Stimulated activated naive B cell treated with anti-CD40 and anti-IgM and Interleukin-4, amounts not matched to agents 10 μg/mL and 1 μg/mL and 100 μg/mL, for 72 hours (primary cell): ENCODE results near the gene URM1.
A peak's percentile ranks its signal among the peaks of the same experiment; 100 is the strongest.

Source experiments
- ATAC-seq, 2 donors: fragments of 150-1000 bp; cut with Tn5 transposase; replicated peaks; 2 replicates each; pipeline ENCODE4 v1.10.0; 2021; ENCODE audit warnings: moderate library complexity in 1 of 2
- DNase-seq: peaks from one replicate; pipeline ENCODE4 v3.0.0; 2021
- H3K27ac Mint-ChIP-seq: one replicate; pipeline ENCODE4 v1.8.0; 2022; ENCODE audit warnings: mild to moderate bottlenecking, mixed read lengths
- H3K27me3 Mint-ChIP-seq, 2 donors: one replicate each; pipeline ENCODE4 v1.8.0; 2022; ENCODE audit warnings: mixed read lengths in 2 of 2
- H3K36me3 Mint-ChIP-seq, 2 donors: one replicate each; pipeline ENCODE4 v1.8.0; 2022; ENCODE audit warnings: mixed read lengths in 2 of 2, mild to moderate bottlenecking in 1 of 2
- H3K4me1 Mint-ChIP-seq, 2 donors: one replicate each; pipeline ENCODE4 v1.8.0; 2022; ENCODE audit warnings: mixed read lengths in 2 of 2, mild to moderate bottlenecking in 1 of 2
- H3K4me3 Mint-ChIP-seq, 2 donors: one replicate each; pipeline ENCODE4 v1.8.0; 2022; ENCODE audit warnings: mild to moderate bottlenecking in 2 of 2, mixed read lengths in 2 of 2, moderate library complexity in 1 of 2
- H3K9me3 Mint-ChIP-seq, 2 donors: one replicate each; pipeline ENCODE4 v1.8.0; 2022; ENCODE audit warnings: mixed read lengths in 2 of 2, mild to moderate bottlenecking in 1 of 2

URM1 gene

GRCh38 chr9:128361986-128362646, 9.1 kb upstream of the URM1 start:
- Mint-ChIP-seq H3K27ac (no peak overlapping the region), H3K27me3 (no peaks in the 10 kb centered on the region), H3K4me1 (peaks cover 10 to 25% of the 10 kb centered on the region in 2 donors), H3K4me3 (peak overlapping the region; percentile 97 to 98), H3K36me3 (peaks cover 4 to 7% of the 10 kb centered on the region in 2 donors), H3K9me3 (no peaks in the 10 kb centered on the region)
- peak; percentile 88 for ATAC-seq
- peak; percentile 44 for DNase-seq

GRCh38 chr9:128362774-128363173, 8.4 kb upstream of the URM1 start:
- Mint-ChIP-seq H3K4me3 (no peak overlapping the region), H3K9me3 (no peaks in the 10 kb centered on the region), H3K27me3 (no peaks in the 10 kb centered on the region), H3K36me3 (peaks cover 0 to 3% of the 10 kb centered on the region in 2 donors), H3K4me1 (peaks cover 10 to 25% of the 10 kb centered on the region in 2 donors), H3K27ac (no peak overlapping the region)
- DNase-seq (no peak), ATAC-seq (no peak)

- ATAC-seq (no peak), DNase-seq (no peak)
- Mint-ChIP-seq H3K27ac (no peak overlapping the region), H3K9me3 (no peaks in the 10 kb centered on the region), H3K4me3 (peak overlapping the region in 1 of 2 donors; percentile 25), H3K4me1 (peaks cover 15 to 31% of the 10 kb centered on the region in 2 donors), H3K36me3 (peaks cover 0 to 3% of the 10 kb centered on the region in 2 donors), H3K27me3 (no peaks in the 10 kb centered on the region)
These were observed 5.6 kb upstream of the URM1 start for GRCh38 chr9:128365525-128365924.

DNA sequence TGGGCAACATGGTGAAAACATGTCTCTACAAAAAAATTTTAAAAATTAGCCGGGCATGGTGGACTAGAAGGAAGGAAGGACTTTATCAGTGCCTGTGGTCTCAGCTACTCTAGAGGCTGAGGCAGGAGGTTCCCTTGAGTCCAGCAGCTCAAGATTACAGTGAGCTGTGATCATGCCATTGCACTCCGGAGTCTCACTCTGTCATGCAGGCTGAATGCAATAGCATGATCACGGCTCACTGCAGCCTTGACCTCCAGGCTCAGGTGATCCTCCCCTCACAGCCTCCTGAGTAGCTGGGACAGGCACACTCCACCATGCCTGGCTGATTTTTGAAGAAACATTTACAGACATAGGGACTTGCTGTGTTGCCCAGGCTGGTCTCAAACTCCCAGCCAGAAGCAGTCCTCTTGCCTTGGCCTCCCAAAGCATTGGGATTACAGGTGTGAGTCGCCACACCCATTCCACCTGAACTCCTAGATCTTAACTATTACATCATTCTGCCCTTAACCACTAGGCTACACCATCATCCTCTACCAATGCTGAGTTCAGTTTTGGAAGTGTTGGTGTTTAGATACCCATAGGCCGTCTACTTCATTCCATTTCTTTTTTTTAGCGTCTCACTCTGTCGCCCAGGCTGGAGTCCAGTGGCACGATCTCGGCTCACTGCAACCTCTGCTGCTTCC, 2.0 kb upstream of the URM1 start:
- Mint-ChIP-seq H3K36me3 (peaks cover 9 to 11% of the 10 kb centered on the region in 2 donors), H3K9me3 (no peaks in the 10 kb centered on the region), H3K4me1 (peaks cover 20 to 42% of the 10 kb centered on the region in 2 donors), H3K27me3 (no peaks in the 10 kb centered on the region), H3K27ac (no peak overlapping the region), H3K4me3 (no peak overlapping the region)
- DNase-seq (no peak), ATAC-seq (no peak)

DNA sequence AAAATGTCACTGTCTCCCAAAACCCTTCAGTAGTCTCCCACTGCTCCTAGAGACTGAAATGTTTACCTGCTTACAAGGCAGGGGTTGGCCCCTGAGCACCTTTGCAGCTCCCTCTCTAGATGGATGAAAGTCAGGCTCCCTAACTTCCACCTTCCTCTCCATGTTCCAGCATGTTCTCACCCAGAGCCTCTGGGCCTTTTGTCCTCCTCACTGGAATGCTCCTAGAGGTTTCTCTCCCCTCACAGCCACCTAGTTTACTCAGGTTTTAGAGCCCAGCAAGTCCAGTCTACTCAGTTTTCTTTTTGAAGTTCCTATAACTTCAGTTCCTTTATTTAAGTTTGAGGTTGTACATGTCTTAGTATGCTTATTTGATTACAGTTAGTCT, 815 bp upstream of the URM1 start:
- peaks cover 20 to 42% of the 10 kb centered on the region in 2 donors for H3K4me1 Mint-ChIP-seq
- H3K27ac Mint-ChIP-seq: peak overlapping the region; percentile 97
- DNase-seq (no peak), ATAC-seq (no peak)
- peaks cover 9 to 11% of the 10 kb centered on the region in 2 donors for H3K36me3 Mint-ChIP-seq
- H3K27me3 Mint-ChIP-seq: no peaks in the 10 kb centered on the region
- no peaks in the 10 kb centered on the region for H3K9me3 Mint-ChIP-seq
- H3K4me3 Mint-ChIP-seq: peak overlapping the region; percentile 91 to 98

GRCh38 chr9:128371630-128372117, 500 bp downstream of the URM1 start:
- Mint-ChIP-seq H3K4me1 (peaks cover 20 to 40% of the 10 kb centered on the region in 2 donors), H3K27ac (peak overlapping the region; percentile 97), H3K9me3 (no peaks in the 10 kb centered on the region), H3K4me3 (peak overlapping the region; percentile 91 to 98), H3K27me3 (no peaks in the 10 kb centered on the region), H3K36me3 (peaks cover 13 to 14% of the 10 kb centered on the region in 2 donors)
- ATAC-seq: no peak
- DNase-seq: no peak

DNA sequence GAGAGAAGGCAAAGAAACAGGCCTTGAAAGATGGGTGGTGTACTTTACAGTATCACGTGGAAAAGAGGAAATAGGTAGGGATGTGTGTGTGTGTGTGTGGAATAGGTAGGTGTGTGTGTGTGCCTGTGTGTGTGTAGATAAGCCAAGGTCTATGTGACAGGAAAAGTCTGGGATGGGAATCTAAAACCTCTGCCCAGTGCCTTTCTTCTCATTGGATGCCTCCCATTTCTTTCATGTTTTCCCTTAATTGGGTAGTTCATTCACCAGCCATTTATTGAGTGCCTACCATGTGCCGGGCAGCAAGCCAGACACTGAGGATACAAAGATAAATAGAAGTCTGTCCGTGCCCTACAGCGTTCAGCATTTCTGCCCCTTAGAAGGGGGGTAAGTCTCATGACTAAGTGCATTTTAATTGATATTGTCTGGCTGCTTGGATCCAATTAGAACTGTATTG, 1.0 kb downstream of the URM1 start:
- Mint-ChIP-seq H3K4me3 (peak overlapping the region; percentile 91 to 98), H3K4me1 (peaks cover 20 to 40% of the 10 kb centered on the region in 2 donors), H3K36me3 (peaks cover 13 to 18% of the 10 kb centered on the region in 2 donors), H3K27ac (peak overlapping the region; percentile 20), H3K9me3 (no peaks in the 10 kb centered on the region), H3K27me3 (no peaks in the 10 kb centered on the region)
- ATAC-seq: no peak
- DNase-seq: no peak

DNA sequence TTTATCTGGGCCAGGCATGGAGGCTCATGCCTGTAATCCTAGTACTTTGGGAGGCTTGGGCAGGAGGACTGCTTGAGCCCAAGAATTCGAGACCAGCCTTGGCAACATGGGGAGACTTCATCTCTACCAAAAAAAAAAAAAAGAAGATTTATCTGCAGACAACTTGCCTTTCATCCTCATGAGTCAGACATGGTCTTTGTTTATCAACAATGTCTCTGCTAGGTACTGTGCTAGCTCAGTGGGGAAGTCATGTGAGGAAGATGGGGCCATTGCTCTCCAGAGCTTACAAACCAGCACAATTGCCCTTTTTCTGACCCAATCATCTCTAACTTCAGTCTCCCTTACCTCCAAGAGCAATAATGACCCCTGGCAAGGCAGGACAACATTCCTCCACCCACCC, 1.6 kb downstream of the URM1 start:
- Mint-ChIP-seq H3K27ac (no peak overlapping the region), H3K36me3 (peaks cover 13 to 18% of the 10 kb centered on the region in 2 donors), H3K9me3 (no peaks in the 10 kb centered on the region), H3K4me1 (peaks cover 20 to 40% of the 10 kb centered on the region in 2 donors), H3K4me3 (peak overlapping the region; percentile 91 to 98), H3K27me3 (no peaks in the 10 kb centered on the region)
- ATAC-seq (no peak), DNase-seq (no peak)

- Mint-ChIP-seq H3K9me3 (no peaks in the 10 kb centered on the region), H3K36me3 (peaks cover 21 to 27% of the 10 kb centered on the region in 2 donors), H3K27me3 (no peaks in the 10 kb centered on the region), H3K4me3 (no peak overlapping the region), H3K27ac (no peak overlapping the region), H3K4me1 (peaks cover 20 to 40% of the 10 kb centered on the region in 2 donors)
- DNase-seq: no peak
- ATAC-seq: no peak
These were observed 3.1 kb downstream of the URM1 start for GRCh38 chr9:128374221-128374675.

DNA sequence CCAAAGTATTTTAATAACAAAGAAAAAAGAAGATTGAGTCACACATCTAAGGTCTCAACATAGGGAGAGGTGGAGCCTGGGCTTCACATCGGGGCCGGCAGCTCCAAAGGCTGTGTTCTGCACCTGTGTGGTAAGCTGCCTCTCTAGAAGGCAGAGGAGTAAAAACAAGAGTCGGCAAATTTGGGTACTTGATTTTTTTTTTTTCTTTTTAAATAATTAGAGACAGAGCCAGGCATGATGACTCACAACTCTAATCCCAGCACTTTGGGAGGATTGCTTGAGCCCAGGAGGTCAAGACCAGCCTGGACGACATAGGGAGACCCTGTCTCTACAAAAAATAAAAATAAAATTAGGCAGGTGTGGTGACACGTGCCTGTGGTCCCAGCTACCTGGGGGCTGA, 4.7 kb downstream of the URM1 start:
- peaks cover 26 to 32% of the 10 kb centered on the region in 2 donors for H3K36me3 Mint-ChIP-seq
- no peaks in the 10 kb centered on the region for H3K27me3 Mint-ChIP-seq

GRCh38 chr9:128382261-128382660, 11.1 kb downstream of the URM1 start:
- peaks cover 24 to 49% of the 10 kb centered on the region in 2 donors for H3K36me3 Mint-ChIP-seq
- H3K27ac Mint-ChIP-seq: no peak overlapping the region
- no peaks in the 10 kb centered on the region for H3K4me1 Mint-ChIP-seq
- H3K9me3 Mint-ChIP-seq: no peaks in the 10 kb centered on the region
- H3K27me3 Mint-ChIP-seq: no peaks in the 10 kb centered on the region
- ATAC-seq: no peak
- no peak overlapping the region for H3K4me3 Mint-ChIP-seq
- DNase-seq: no peak

More for the DNA sequence above, 4.7 kb downstream of the URM1 start:
- no peak overlapping the region for H3K27ac Mint-ChIP-seq
- ATAC-seq (no peak), DNase-seq (no peak)
- no peak overlapping the region for H3K4me3 Mint-ChIP-seq
- H3K9me3 Mint-ChIP-seq: no peaks in the 10 kb centered on the region
- peaks cover 13 to 32% of the 10 kb centered on the region in 2 donors for H3K4me1 Mint-ChIP-seq

GRCh38 chr9:128383007-128383753, 12.0 kb downstream of the URM1 start:
- Mint-ChIP-seq H3K4me3 (no peak overlapping the region), H3K36me3 (peaks cover 30 to 45% of the 10 kb centered on the region in 2 donors), H3K27ac (no peak overlapping the region), H3K4me1 (no peaks in the 10 kb centered on the region), H3K27me3 (no peaks in the 10 kb centered on the region), H3K9me3 (no peaks in the 10 kb centered on the region)
- no peak for ATAC-seq
- no peak for DNase-seq

- DNase-seq (no peak), ATAC-seq (no peak)
- Mint-ChIP-seq H3K27ac (no peak overlapping the region), H3K36me3 (peaks cover 27 to 44% of the 10 kb centered on the region in 2 donors), H3K9me3 (no peaks in the 10 kb centered on the region), H3K4me3 (no peak overlapping the region), H3K4me1 (no peaks in the 10 kb centered on the region), H3K27me3 (no peaks in the 10 kb centered on the region)
These were observed 12.6 kb downstream of the URM1 start for GRCh38 chr9:128383791-128384190.

DNA sequence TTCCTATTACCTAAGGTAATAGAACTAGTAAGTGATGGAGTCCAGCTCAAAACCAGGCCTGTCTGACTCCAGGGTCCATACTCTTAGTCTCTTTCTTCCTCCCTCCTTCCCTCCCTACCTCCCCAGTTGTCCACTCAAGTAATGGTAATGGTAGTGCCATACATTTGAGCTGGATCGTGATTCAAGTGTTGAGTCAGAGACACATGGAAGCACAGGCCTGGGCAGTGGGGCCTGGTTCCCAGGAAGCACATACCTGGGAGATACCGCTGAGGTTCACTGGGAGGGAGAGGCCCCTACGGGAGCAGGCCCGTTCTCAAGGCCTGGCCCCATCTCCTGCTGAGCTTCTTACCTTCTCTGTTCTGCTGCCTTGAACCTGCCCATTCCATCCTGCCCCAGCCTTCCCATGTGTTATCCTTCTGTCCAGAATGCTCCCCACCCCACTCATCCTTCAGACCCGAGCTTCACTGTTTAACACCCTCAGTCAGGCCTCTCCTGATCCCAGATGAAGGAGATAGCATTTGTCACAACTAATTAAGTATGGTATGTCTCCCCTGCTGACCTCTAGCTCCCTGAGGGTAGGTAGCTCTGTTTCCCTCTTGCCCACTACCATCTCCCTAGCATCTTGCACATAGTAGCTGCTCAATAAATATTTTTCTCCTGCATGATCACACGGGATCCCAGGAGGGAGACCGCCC, 13.8 kb downstream of the URM1 start:
- H3K4me1 Mint-ChIP-seq: no peaks in the 10 kb centered on the region
- H3K9me3 Mint-ChIP-seq: no peaks in the 10 kb centered on the region
- H3K27ac Mint-ChIP-seq: peak overlapping the region; percentile 42
- ATAC-seq (no peak), DNase-seq (no peak)
- peaks cover 27 to 45% of the 10 kb centered on the region in 2 donors for H3K36me3 Mint-ChIP-seq
- no peak overlapping the region for H3K4me3 Mint-ChIP-seq
- H3K27me3 Mint-ChIP-seq: no peaks in the 10 kb centered on the region
